GM21423 (cell line): ENCODE measurements around the gene TFDP1.
"Not testable (repeated sequence)": the region's sequence is repeated elsewhere in the genome, so short reads cannot be mapped to it uniquely, and the experiment has no call there.

Source experiments
- ATAC-seq: cut with Tn5 transposase; IDR thresholded peaks from one replicate; pipeline ENCODE4 v1.9.1; 2021; ENCODE audit warnings: mild to moderate bottlenecking, moderate library complexity; ENCODE audit not compliant: unreplicated experiment

The TFDP1 gene

DNA sequence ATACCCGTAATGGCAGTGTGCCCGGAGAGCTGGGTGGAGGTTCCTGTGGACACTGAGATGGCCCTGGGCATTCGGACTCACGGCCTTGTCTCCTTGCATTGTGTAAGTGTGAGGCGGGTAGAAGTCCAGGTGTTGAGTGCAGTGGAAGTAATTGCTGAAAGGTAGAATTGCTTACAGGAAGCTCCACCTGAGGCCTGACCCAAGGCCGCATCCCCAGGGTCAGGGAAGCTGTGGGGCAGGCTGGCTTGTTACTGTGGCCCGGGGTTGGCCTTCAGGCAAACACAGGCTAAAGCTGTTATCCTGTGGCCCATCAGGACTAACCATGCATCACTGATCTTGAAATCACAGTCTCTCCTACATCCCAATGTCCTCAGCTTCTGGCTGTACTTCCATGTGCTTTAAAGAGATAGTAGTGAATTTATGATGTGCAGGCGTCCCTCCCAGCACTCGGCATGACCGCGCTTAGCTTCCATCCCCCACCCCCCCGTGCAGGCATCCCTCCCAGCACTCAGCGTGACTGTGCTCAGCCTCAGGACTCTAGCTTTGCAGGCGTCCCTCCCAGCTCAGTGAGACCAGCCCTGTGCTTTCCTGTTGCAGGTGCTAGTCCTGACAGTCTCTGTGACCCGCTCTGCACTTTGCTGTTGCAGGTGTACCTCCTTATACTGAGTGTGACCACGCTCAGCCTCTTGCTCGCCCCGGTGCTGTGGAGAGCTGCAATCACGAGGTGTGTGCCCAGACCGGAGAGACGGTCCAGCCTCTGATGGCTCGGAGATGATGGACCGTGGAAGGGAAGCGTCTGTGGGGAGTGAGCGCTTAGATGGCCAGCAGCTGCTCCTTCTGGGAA, 35.6 kb upstream of the TFDP1 start:
- no peak for ATAC-seq

DNA sequence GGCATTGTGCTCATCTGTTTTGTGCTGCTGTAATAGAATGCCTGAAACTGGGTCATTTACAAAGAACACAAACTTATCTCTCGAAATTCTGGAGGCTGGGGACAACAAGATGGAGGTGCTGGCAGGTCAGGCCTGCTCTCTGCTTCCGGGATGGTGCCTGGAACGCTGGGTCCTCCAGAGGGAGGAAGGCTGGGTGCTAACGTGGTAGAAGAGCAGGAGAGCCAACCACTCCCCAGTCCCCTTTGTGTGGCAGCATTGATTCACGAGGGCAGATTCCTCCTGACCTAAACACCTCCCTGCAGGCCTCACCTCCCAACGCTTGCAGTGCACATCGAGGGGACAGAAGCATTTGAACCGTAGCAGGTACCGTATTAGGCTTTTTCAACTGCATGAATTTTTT, 34.1 kb upstream of the TFDP1 start:
- no peak for ATAC-seq

DNA sequence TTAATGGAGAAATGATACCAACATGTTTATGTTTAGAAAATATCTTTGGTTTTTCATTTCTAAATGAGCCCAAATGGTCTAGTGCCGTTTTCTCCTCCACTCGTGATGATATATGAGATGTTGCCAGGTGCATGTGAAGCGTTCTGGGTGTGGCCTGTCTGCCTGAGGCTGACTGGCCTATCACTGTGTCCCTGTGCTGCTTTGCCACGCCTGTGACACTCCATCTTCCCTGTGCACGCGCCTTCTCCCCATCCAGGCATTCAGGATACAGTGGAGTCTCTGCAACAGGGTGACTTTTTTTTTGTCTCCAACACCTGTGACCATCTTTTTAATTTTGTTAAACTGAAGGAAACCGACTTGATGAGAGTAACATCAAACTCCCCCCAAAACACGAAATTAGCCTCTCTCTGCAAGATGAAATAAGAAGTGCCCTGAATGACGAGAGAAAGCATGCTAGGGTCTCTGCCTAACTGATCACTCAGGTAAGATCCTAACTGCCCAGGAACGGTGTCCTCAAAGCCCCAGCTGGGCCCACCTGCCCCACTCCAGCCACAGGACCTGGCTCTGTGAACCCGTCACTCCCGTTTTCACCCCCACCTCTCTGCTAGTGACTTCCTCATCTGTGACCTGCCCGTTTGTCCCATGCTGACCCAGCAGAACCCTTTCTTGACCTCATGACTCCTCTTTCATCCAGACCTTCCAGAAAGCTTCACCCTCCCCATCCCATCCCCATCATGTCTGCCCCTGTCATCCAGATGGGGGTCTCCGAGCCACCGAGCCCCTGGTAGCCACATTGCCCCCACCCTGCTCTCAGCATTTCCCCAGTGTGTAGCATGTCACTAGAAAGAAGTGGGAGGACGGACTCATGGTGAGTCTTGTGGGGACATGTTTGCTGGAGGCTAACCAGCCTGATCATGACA, 33.2 kb upstream of the TFDP1 start:
- no peak for ATAC-seq

DNA sequence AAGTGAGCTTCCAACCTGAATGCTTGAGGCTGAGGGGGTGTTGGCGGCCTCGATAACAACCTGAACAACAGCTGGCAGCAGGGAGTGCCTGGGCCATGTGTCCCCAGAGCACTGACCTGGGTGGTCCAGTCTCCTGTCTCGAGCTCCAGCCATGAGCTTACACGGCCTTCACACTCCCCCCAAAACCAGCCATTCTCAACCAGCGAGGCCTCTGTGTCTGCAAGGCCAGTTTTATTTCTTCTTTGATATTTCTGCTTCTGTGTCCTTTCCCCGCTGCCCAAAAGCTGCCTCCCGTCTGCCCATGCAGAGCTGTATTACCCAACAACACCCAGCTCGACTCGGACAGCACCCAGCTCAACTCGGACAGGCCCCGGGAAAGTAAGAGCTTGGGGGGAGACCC, 32.5 kb upstream of the TFDP1 start:
- no peak for ATAC-seq

DNA sequence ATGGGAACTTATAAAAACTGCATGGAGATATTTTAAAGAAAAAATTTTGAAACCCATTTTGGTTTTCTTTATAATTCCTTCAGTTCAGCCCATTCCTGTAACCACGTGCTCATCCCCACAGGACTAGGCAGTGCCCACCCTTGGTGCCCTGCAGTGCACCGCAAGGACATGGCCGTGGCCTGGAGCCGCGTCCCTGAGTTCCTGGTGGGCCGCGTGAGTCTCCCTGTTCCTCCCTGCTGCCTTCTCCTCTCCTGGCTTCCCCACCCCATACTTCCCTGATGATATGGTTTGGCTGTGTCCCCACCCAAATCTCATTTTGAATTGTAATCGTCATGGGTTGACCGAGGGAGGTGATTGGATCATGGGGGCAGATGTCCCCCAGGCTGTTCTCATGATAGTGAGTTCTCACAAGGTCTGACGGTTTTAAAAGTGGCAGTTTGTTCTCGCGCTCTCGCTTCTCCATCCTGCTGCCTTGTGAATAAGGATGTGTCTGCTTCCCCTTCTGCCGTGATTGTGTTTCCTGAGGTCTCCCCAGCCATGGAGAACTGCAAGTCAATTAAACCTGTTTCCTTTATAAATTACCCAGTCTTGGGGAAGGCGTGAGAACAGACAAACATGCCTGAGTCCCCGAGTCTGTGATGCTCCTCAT, 31.6 kb upstream of the TFDP1 start:
- ATAC-seq, result no peak

DNA sequence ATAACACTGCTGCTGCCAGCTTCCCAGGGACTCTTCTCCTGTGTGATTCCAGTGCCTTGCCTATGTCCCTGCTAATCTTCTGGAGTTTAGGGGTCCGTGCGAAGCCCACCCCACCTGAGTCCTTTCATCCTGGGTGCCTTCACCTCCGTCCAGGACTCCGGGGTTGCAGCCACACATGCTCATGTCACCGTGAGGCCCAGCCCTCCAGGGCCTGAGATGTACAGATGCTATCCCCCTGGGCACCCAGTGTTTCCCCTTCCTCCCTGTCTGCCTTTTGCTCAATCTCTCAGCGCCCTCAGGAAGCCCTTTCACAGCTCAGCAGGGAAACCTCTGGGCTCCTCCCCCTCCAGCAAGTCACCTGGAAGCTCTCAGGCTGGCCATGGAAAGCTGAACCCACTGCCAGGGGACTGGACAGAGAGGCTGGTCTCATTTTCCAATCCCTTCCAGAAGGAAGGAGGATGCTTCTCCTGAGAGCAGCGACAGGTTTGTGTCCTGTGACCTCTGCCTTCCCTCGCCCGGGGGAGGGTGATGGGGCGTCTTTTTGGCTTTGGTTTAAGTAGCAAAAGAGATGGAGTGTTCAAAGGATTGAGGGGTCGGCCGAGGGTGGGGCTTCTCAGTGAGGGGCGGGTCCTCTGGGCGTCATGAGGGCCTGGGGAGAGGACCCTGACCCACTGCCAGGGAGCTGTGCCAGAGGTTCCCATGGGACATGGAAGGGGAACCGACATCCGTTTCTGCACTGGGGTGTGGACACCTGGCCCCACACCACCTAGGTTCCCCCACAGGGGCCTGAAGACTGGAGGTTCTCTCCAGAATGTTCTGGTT, 30.8 kb upstream of the TFDP1 start:
- no peak for ATAC-seq

DNA sequence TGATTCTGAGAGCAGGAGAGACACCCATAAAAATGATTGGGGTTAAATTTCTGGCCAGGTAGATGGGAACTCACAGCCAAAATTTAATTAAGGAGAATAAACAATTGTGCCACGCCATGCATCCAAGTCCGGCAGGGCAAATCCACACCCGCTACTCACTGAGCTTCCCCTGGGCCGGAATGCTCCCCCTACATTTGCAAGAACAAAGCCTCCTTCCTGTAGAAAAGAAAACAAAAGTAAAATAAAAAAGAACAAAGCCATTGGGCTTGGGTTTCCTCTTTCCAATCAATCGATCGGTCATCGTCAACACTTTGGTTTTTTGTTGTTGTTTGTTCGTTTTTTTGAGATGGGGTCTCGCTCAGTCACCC, 30.2 kb upstream of the TFDP1 start:
- no peak for ATAC-seq

DNA sequence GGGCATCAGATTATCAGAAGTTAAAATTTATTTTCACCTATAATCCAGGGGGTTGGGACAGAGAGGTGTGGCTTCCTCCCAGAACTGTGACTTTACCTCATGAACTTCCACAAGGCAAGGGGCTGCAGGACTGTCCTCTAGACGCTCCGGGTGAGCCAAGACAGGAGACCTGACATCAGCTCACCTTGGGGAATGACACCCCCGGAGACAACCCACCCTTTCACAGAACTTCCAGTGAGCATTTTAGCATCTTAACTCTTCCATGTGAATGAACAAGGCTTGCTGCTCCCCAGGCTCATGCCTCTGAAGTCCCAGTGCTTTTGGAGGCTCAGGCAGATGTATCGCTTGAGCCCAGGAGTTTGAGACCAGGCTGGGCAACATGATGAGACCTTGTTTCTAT, 29.4 kb upstream of the TFDP1 start:
- no peak for ATAC-seq

DNA sequence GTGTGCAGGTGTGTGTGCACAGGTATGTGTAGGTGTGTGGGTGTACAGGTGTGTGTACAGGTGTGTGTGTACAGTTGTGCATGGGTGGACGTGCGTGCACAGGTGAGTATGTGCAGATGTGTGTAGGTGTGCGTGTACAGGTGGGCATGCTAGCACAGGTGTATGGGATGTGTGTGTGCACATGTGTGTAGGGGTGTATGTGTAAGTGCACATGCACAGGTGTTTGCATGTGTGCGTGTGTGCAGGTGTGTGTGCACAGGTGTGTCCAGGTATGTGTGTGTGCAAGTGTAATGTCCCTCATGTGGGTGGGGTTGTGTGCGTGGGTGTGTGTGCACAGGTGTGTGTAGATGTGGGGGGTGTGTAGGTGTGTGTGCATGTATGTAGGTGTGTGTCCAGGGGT, 27.5 kb upstream of the TFDP1 start:
- ATAC-seq, result no peak

DNA sequence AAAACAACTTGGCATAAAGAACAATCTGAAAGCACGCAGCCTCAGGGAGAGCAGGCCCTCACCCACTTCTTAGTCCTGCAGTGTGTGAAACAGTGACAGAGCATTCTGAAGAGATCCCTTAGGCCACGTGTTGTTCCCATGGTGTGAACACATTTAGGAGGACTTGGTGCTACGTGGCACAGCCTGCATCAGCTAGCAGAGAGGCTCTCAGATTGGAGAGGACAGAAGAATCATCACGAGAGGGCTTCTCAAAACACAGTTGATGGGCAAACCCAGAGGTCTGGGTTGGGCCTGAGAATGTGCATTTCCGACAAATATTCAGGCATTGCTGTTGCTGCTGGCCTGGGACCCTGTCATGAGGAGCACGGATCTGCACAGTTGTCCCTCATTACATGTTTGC, 26.1 kb upstream of the TFDP1 start:
- no peak for ATAC-seq

DNA sequence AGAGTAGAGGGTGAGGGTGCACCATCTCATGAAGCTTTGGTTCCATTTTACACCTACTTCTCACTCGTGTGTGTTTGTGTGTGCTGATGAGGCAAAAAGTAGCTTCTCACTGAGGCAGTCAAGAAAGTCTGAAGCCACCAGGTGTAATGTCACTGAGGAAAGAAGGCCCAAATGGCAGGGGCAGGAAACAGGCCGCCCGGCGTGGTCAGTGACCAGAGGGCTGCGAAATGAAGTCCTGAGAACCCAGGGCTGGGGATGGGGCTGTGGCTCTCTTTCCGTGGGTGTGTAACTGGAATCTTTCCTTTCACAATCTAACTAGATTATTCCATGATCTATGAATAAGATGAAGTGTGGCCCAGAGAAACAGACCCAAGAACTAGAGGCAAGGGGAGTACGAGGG, 25.5 kb upstream of the TFDP1 start:
- ATAC-seq, result no peak

DNA sequence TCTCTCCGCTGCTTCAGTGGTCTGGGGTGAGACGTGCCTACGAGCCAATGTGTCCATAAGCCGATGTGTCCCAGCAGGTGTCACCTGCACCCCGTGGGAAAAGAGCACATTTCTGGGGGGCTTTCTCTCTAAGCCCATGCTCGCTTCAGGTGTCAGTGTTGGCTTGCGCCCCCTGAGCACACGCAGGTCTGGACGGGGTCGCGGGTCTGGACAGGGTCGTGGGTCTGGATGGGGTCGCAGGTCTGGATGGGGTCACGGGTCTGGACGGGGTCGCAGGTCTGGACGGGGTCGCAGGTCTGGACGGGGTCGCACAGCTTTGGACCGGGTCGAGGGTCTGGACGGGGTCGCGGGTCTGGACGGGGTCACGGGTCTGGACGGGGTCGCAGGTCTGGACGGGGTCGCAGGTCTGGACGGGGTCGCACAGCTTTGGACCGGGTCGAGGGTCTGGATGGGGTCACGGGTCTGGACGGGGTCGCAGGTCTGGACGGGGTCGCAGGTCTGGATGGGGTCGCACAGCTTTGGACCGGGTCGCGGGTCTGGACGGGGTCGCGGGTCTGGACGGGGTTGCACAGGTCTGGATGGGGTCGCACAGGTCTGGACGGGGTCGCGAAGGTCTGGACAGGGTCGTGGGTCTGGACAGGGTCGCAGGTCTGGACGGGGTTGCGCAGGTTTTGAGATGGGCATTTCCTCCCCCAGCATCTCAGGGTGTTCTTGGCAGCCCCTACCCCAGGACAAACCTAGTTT, 24.5 kb upstream of the TFDP1 start:
- ATAC-seq, result no peak

DNA sequence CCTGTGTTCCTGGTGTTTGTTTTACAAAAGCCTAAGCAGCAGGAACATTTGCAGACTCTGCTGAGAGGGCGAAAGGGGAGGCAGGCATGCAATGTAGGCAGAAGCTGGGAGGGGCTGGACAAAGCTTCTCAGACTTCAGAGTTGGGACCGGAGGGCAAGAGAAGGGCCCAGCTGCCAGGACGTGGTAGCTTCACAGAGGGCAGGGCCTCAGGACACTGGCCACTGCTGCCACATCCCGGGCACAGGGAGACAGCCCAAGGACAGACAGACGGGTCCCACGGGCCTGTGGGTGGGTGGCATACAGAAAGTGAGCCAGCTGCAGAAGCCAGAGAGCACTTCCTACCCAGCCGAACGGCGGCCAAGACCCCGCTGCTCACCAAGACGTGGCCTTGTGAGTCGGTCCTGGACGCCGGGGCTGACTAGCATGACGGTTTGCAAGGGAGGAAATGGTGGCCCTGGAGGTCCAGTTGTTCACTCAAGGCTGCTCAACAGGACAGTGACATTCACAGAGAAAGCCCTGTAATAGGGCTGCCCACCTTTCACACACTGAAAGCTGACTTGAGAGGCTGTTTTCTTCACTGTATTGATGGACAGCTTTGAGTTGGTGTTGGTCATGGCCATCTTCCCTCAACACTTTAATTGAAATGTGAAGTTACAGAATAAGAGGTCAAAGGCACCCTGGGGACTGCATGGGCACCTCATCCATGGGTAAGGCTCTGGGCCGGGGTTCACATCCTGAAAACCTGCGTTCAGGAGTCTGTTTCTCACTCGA, 23.7 kb upstream of the TFDP1 start:
- no peak for ATAC-seq

DNA sequence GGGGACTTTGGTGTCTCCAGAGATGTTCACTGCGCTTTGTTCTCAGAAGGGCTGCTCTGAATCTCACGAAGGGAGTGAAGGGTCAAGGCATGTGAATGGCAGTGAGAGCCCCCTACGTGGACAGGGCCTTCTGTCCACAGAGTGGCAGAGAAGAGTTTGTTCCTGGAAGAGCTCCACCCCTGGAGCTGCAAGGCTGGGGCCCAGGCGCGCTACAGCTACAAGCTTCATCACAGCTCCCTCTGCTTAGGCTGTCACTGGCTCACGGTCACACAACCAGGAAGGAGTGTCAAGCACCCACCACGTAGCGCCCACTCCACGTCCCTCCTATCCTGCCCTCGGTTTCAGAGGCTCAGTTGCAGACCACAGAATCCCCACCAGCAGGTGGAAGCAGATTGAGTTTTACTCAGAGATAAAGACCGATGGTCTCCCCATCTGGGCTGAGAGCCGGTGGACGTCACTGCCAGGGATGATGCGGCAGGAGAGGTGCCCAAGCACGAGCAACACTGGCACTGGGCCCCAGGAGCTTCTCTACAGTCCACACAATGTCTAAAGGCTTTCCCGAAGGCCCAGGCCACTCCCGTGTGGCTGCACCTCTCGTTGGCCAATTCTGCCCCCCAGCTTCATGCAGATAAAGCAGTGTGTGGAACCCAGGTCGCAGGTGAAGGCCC, 23.0 kb upstream of the TFDP1 start:
- ATAC-seq, result no peak

DNA sequence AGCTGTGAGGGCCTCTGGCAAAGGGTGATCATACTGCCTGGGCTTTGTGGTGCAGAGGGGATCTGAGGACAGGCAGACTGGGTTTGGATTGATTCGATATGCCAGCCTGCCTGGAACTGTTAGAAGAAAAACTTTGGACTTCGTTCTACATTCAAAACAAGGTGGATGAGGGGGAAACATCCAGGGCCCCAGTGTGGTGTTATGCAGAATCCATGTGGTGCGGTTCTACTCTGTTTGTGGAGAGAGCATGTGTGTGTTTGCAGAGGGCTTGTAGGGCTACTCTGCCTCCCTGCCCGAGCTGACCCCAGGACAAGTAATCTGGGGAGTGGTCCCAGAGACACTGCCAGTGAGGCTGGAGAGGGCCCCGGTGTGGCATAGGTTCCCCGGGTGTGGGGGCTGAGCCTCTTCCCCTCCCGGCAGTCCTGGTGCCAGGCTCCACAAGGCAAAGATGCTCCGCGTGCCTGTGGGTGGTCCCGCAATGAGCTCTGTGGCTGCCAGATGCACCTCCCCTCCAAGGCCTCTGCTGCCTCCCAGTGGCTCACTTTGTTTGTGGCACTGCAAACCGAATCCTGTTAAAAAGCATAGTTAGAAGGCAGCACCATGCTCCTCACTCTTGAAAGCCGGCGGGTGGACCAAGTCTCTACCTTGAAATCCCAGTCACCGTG, 22.3 kb upstream of the TFDP1 start:
- ATAC-seq, result no peak

DNA sequence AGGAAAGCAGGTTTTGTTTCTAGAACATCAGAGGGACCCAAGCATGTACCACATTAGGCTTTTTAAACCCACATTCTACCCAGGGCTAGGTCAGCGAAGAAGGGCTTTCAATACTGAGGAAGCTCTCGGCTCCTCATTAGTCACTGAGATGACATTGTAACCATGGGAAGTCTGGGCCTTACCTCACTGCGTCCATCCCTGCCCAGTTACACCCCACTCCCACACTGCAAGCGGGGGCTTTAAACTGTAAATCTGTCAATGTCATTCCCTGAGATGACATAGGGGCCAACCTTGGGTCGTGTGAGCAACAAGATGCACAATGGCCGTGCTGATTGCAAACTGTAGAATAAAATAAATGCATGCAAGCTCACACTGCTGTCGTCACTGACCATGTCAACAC, 21.7 kb upstream of the TFDP1 start:
- no peak for ATAC-seq

DNA sequence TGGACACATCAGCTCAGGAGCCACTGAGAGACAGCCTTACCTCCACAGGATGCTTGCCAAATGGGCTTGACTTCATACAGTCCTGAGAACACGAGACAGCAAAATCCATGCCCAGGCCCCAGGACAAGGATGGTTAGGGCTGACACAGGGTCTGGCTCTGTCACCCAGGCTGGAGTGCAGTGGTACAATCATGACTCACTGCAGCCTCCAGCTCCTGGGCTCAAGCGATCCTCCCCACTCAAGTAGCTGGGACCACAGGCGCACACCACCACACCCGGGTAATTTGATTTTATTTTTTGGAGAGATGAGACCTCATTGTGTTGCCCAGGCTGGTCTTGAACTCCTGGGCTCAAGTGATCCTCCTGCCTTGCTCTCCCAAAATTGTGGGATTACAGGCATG, 21.0 kb upstream of the TFDP1 start:
- not testable (repeated sequence) for ATAC-seq

DNA sequence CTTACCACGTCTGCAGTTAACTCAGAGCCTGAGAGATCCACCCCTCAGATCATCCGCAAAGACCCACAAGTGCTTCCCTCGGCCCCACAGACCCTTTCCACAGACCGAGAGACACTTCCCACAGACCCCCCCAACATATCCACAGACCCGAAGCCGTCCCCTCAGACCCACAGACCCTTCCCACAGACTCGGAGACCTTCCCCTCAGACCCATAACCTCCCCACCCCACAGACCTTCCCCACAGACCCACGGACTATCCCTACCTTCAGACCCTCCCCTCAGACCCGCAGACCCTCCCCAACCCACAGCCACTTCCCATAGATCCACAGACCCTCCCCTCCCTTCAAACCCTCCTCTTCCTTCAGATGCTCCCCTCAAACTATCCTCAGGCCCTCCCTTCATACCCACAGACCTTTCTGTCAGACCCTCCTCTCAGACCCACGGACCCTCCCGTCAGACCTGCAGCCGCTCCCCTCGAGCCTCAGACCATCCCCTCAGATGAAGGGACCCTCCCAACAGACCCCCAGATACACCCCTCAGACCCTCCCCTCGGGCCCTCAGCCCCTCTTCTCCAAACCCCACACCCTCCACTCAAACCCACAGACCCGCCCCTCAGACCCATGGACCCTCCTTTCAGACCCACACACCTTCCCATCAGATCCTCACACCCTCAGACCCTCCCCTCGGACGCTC, 20.1 kb upstream of the TFDP1 start:
- ATAC-seq, result no peak
